HepG2 (cell line): ENCODE results near the gene VEGFB. TPM values are rescaled to one million over a fixed set of nuclear protein-coding genes. Genes with fewer than 3 reads are reported as not detected.

Experiments used
- ASH2L ChIP-seq: fragments of 300-600, 200-600 bp; sonication (generic); IDR thresholded peaks from 2 replicates; pipeline ENCODE4 v1.7.0; 2017; ENCODE audit warnings: low read depth, mild to moderate bottlenecking, moderate library complexity, mixed read lengths, low read length; ENCODE audit not compliant: insufficient read length
- BCLAF1 ChIP-seq: fragments of 450-650 bp; IDR thresholded peaks from 2 replicates; pipeline ENCODE4 v1.6.1; 2017; ENCODE audit warnings: mild to moderate bottlenecking
- BHLHE40 ChIP-seq: IDR thresholded peaks from 2 replicates; pipeline ENCODE4 v1.6.1; 2011; ENCODE audit warnings: low read length, improper control_type of control experiment
- CCDC6 ChIP-seq: sonication (generic); formaldehyde crosslinking; IDR thresholded peaks from 2 replicates; pipeline ENCODE4 v1.8.1; 2022; ENCODE audit warnings: mild to moderate bottlenecking, missing genetic modification reagents, moderate library complexity
- ELF4 ChIP-seq: sonication (generic); formaldehyde crosslinking; IDR thresholded peaks from 2 replicates; pipeline ENCODE4 v1.5.0; 2020; ENCODE audit warnings: missing genetic modification reagents, mild to moderate bottlenecking, moderate library complexity, borderline replicate concordance
- HOXA3 ChIP-seq: sonication (generic); formaldehyde crosslinking; IDR thresholded peaks from 2 replicates; pipeline ENCODE4 v1.5.0; 2020; ENCODE audit warnings: missing genetic modification reagents
- KAT8 ChIP-seq: IDR thresholded peaks from 2 replicates; pipeline ENCODE4 v1.6.1; 2016; ENCODE audit warnings: missing genetic modification reagents, missing compliant biosample characterization
- MTF2 ChIP-seq: sonication (generic); formaldehyde crosslinking; IDR thresholded peaks from 2 replicates; pipeline ENCODE4 v1.5.0; 2020; ENCODE audit warnings: missing genetic modification reagents, borderline replicate concordance
- MXD4 ChIP-seq: IDR thresholded peaks from 2 replicates; pipeline ENCODE4 v1.6.1; 2016; ENCODE audit warnings: mild to moderate bottlenecking, missing biosample characterization, missing genetic modification reagents
- NFYB ChIP-seq: sonication (generic); formaldehyde crosslinking; IDR thresholded peaks from 2 replicates; pipeline ENCODE4 v1.4.0; 2020; ENCODE audit warnings: missing genetic modification reagents
- POGZ ChIP-seq: sonication (generic); formaldehyde crosslinking; IDR thresholded peaks from 2 replicates; pipeline ENCODE4 v1.4.0; 2020; ENCODE audit warnings: mild to moderate bottlenecking, missing genetic modification reagents
- RBFOX2 ChIP-seq: fragments of 200-400 bp; formaldehyde crosslinking; IDR thresholded peaks from 2 replicates; pipeline ENCODE4 v1.6.1; 2017; ENCODE audit warnings: low read depth, mild to moderate bottlenecking, low read length
- SNAPC4 ChIP-seq: sonication (generic); formaldehyde crosslinking; IDR thresholded peaks from 2 replicates; pipeline ENCODE4 v1.4.0; 2020; ENCODE audit warnings: mild to moderate bottlenecking, missing genetic modification reagents
- TBP ChIP-seq: sonication (generic); formaldehyde crosslinking; IDR thresholded peaks from 2 replicates; pipeline ENCODE4 v1.5.0; 2020; ENCODE audit warnings: missing genetic modification reagents
- TFDP1 ChIP-seq: IDR thresholded peaks from 2 replicates; pipeline ENCODE4 v1.6.1; 2016; ENCODE audit warnings: missing compliant biosample characterization, missing genetic modification reagents, borderline replicate concordance
- THAP9 ChIP-seq: sonication (generic); formaldehyde crosslinking; IDR thresholded peaks from 2 replicates; pipeline ENCODE4; 2020; ENCODE audit warnings: missing genetic modification reagents, mild to moderate bottlenecking, borderline replicate concordance
- ZNF747 ChIP-seq: sonication (generic); formaldehyde crosslinking; IDR thresholded peaks from 2 replicates; pipeline ENCODE4 v1.8.1; 2023; ENCODE audit warnings: missing genetic modification reagents, mild to moderate bottlenecking, borderline replicate concordance
- ZNF766 ChIP-seq: sonication (generic); formaldehyde crosslinking; IDR thresholded peaks from 2 replicates; pipeline ENCODE4 v1.5.0; 2020; ENCODE audit warnings: missing genetic modification reagents, borderline replicate concordance
- ZNF792 ChIP-seq: IDR thresholded peaks from 2 replicates; pipeline ENCODE4 v1.6.1; 2016
- polyA plus RNA-seq, 8 experiments: library from polyadenylated mRNA; depleted of rRNA in 3 of 8; stranded (reverse) in 7 of 8; unstranded in 1 of 8; fragments of >200 nt; fragmentation: Illumina TruSeq in 4 of 8; extraction: Trizol in 4 of 8; gene quantifications; 2 replicates each; pipeline versions ENCODE4 v1.2.1 to v1.2.3, GENCODE V29; 2011 to 2016; ENCODE audit warnings: low read depth in 4 of 8, missing spikeins in 1 of 8, mixed read lengths in 1 of 8; ENCODE audit not compliant: insufficient read depth in 1 of 8
- total RNA-seq, 5 experiments: library from RNA; depleted of rRNA; stranded (reverse); fragments of >200 nt; fragmentation: Illumina TruSeq; extraction: Trizol; gene quantifications; 2 replicates each; pipeline ENCODE4 v1.2.3, GENCODE V29; 2016; ENCODE audit warnings: low read depth in 1 of 5

VEGFB gene
- total and polyA plus RNA-seq, 2 of the 13 experiments (the other 11 are each of a cell fraction or from before 2014, with no cell fraction given), result 9.0 to 11.3 TPM

GRCh38 chr11:64226507-64227051, 7.8 kb upstream of the VEGFB start (continued):
- no peak for TF ChIP-seq BCLAF1
- TF ChIP-seq BHLHE40, result no peak
- TF ChIP-seq ZNF747, result no peak; the same call in 1 of the 2 replicates
- no peak for TF ChIP-seq TBP (CRISPR knock-in tag)
- TF ChIP-seq ASH2L, result no peak
- no peak for TF ChIP-seq MXD4 (CRISPR knock-in tag)
- 0 out of 2 replicates have a peak, but pooled peaks have one; percentile 13 for TF ChIP-seq SNAPC4 (CRISPR knock-in tag)
- 0 out of 2 replicates have a peak, but pooled peaks have one; percentile 32 for TF ChIP-seq RBFOX2
- TF ChIP-seq TFDP1 (CRISPR knock-in tag), result peak; percentile 38; the same call in 1 of the 2 replicates
- TF ChIP-seq POGZ, result no peak
- no peak for TF ChIP-seq ELF4
- TF ChIP-seq ZNF766 (CRISPR knock-in tag), result no peak
- peak; percentile 65; the same call in 1 of the 2 replicates for TF ChIP-seq THAP9
- no peak for TF ChIP-seq ZNF792 (CRISPR knock-in tag)
- peak; percentile 73 for TF ChIP-seq NFYB (CRISPR knock-in tag)
- no peak for TF ChIP-seq MTF2
- peak; percentile 85; the same call in 1 of the 2 replicates for TF ChIP-seq CCDC6 (CRISPR knock-in tag)
- TF ChIP-seq KAT8, result no peak
- peak; percentile 22; the same call in 1 of the 2 replicates for TF ChIP-seq HOXA3 (CRISPR knock-in tag)
